GM23338 (cell line): Measurements from ENCODE around the gene PROS1. TPM values are rescaled to one million over a fixed set of nuclear protein-coding genes. Genes with fewer than 3 reads are reported as not detected.

Experiments used
- ATAC-seq: fragments of 200-7000 bp; cut with Tn5 transposase; 3 replicates; pipeline ENCODE4 v1.9.1; 2020
- DNase-seq: peaks from one replicate; pipeline ENCODE4 v3.0.0-alpha.2; 2015; ENCODE audit warnings: low spot score
- H2AFZ ChIP-seq: fragments of 200-600 bp; sonication (generic); 2 replicates; pipeline ENCODE4 v1.8.0; 2016; ENCODE audit warnings: antibody characterized with exemption, mild to moderate bottlenecking, moderate library complexity
- H3F3A ChIP-seq: fragments of 200-600 bp; sonication (generic); replicated peaks from 2 replicates; pipeline ENCODE4 v1.8.0; 2017; ENCODE audit warnings: antibody characterized with exemption, mixed run types, low read depth
- H3K27ac ChIP-seq: fragments of 200-600 bp; sonication (generic); 2 replicates; pipeline ENCODE4 v1.6.1; 2016; ENCODE audit warnings: low read depth
- H3K27me3 ChIP-seq: fragments of 200-600 bp; sonication (generic); 2 replicates; pipeline ENCODE4 v1.8.0; 2016; ENCODE audit warnings: mild to moderate bottlenecking, mixed run types, moderate library complexity; ENCODE audit not compliant: insufficient read depth
- H3K36me3 ChIP-seq: fragments of 200-600 bp; sonication (generic); 2 replicates; pipeline ENCODE4 v1.8.0; 2016; ENCODE audit warnings: mild to moderate bottlenecking; ENCODE audit not compliant: insufficient read depth
- H3K4me1 ChIP-seq: fragments of 200-600 bp; sonication (generic); 2 replicates; pipeline ENCODE4 v1.8.0; 2016; ENCODE audit warnings: mild to moderate bottlenecking, moderate library complexity; ENCODE audit not compliant: insufficient read depth
- H3K4me2 ChIP-seq: fragments of 200-600 bp; sonication (generic); 2 replicates; pipeline ENCODE4 v1.7.1; 2017; ENCODE audit warnings: mixed run types
- H3K4me3 ChIP-seq: fragments of 200-600 bp; sonication (generic); 2 replicates; pipeline ENCODE4 v1.6.1; 2016; ENCODE audit warnings: mixed run types
- H3K79me2 ChIP-seq: fragments of 200-600 bp; sonication (generic); replicated peaks from 2 replicates; pipeline ENCODE4 v1.8.0; 2017; ENCODE audit warnings: mild to moderate bottlenecking; ENCODE audit not compliant: insufficient read depth
- H3K9me2 ChIP-seq: fragments of 200-600 bp; sonication (generic); 2 replicates; pipeline ENCODE4 v1.8.0; 2017; ENCODE audit not compliant: insufficient read depth
- H4K20me1 ChIP-seq: fragments of 200-600 bp; sonication (generic); replicated peaks from 2 replicates; pipeline ENCODE4 v1.8.0; 2017; ENCODE audit warnings: mild to moderate bottlenecking; ENCODE audit not compliant: insufficient read depth
- H3K27ac Mint-ChIP-seq: 2 replicates; pipeline ENCODE4 v1.8.0; 2020; ENCODE audit warnings: inconsistent platforms, mild to moderate bottlenecking, moderate library complexity, mixed read lengths
- H3K27me3 Mint-ChIP-seq: 3 replicates; pipeline ENCODE4 v1.8.0; 2022; ENCODE audit warnings: low read depth, mild to moderate bottlenecking, moderate library complexity, mixed read lengths, inconsistent platforms; ENCODE audit not compliant: insufficient read depth, poor library complexity
- H3K36me3 Mint-ChIP-seq: 3 replicates; pipeline ENCODE4 v1.8.0; 2021; ENCODE audit warnings: low read depth, mild to moderate bottlenecking, inconsistent platforms, moderate library complexity, mixed read lengths
- H3K4me1 Mint-ChIP-seq: 3 replicates; pipeline ENCODE4 v1.8.0; 2020; ENCODE audit warnings: mild to moderate bottlenecking, inconsistent platforms, mixed read lengths
- H3K4me3 Mint-ChIP-seq: 3 replicates; pipeline ENCODE4 v1.8.0; 2021; ENCODE audit warnings: moderate library complexity, mild to moderate bottlenecking, inconsistent platforms, mixed read lengths
- H3K9me3 Mint-ChIP-seq: 3 replicates; pipeline ENCODE4 v1.8.0; 2020; ENCODE audit warnings: moderate library complexity, mild to moderate bottlenecking, inconsistent platforms, mixed read lengths
- EZH2 ChIP-seq: fragments of 200-600 bp; sonication (generic); IDR thresholded peaks from one replicate; pipeline ENCODE4 v1.8.0; 2017; ENCODE audit warnings: antibody characterized with exemption, mild to moderate bottlenecking, low read depth; ENCODE audit not compliant: unreplicated experiment
- EZH2phosphoT487 ChIP-seq: fragments of 200-600 bp; sonication (generic); IDR thresholded peaks from one replicate; pipeline ENCODE4 v1.8.1; 2018; ENCODE audit warnings: antibody characterized with exemption; ENCODE audit not compliant: unreplicated experiment
- JUNB ChIP-seq: IDR thresholded peaks from one replicate; pipeline ENCODE4 v1.6.1; 2016; ENCODE audit warnings: antibody characterized with exemption; ENCODE audit not compliant: unreplicated experiment
- NANOG ChIP-seq: IDR thresholded peaks from 2 replicates; pipeline ENCODE4 v1.6.1; 2016; ENCODE audit warnings: antibody characterized with exemption, borderline replicate concordance
- POLR2AphosphoS5 ChIP-seq: IDR thresholded peaks from 2 replicates; pipeline ENCODE4 v1.6.1; 2016; ENCODE audit warnings: antibody characterized with exemption, low read depth
- STAT1 ChIP-seq: IDR thresholded peaks from one replicate; pipeline ENCODE4 v1.6.1; 2016; ENCODE audit warnings: antibody characterized with exemption; ENCODE audit not compliant: unreplicated experiment
- ZNF114 ChIP-seq: fragments of 250-450 bp; sonication (Bioruptor Pico); IDR thresholded peaks from 2 replicates; pipeline ENCODE4 v1.5.0; 2020; ENCODE audit warnings: mild to moderate bottlenecking, moderate library complexity
- ZNF331 ChIP-seq: fragments of 250-450 bp; sonication (Bioruptor Pico); IDR thresholded peaks from 2 replicates; pipeline ENCODE4 v1.5.0; 2020; ENCODE audit warnings: low read depth, mild to moderate bottlenecking, moderate library complexity
- polyA plus RNA-seq: library from polyadenylated mRNA; unstranded; fragments of >200 nt; fragmentation: Nextera tagmentation; extraction: Ambion mirVana; gene quantifications from 2 replicates; pipeline ENCODE4 v1.2.1, GENCODE V29; 2016
- total RNA-seq: library from RNA; depleted of rRNA; stranded (reverse); fragments of >200 nt; shearing (Covaris generic); gene quantifications from 2 replicates; pipeline ENCODE4 v1.2.3, GENCODE V29; 2014
- TF ChIP-seq, protein P1 (sequence below), 2 experiments: fragments of 200-600 bp in 1 of 2; sonication (generic) in 1 of 2; conservative IDR thresholded peaks; 2 replicates each; pipeline versions ENCODE4 v1.5.1 to v1.6.1; 2016 to 2017; ENCODE audit warnings: antibody characterized with exemption in 2 of 2, low read depth in 2 of 2, mild to moderate bottlenecking in 2 of 2, moderate library complexity in 1 of 2
- TF ChIP-seq, protein P2 (sequence below): IDR thresholded peaks from 2 replicates; pipeline ENCODE4 v1.6.1; 2016; ENCODE audit warnings: antibody characterized with exemption
- TF ChIP-seq, protein P3 (sequence below): fragments of 250-450 bp; sonication (Bioruptor Pico); IDR thresholded peaks from 2 replicates; pipeline ENCODE4 v1.5.0; 2020; ENCODE audit warnings: mild to moderate bottlenecking, moderate library complexity

Gene PROS1
- total and polyA plus RNA-seq, 2 experiments from 2014 or later: 1.8 to 4.1 TPM

DNA sequence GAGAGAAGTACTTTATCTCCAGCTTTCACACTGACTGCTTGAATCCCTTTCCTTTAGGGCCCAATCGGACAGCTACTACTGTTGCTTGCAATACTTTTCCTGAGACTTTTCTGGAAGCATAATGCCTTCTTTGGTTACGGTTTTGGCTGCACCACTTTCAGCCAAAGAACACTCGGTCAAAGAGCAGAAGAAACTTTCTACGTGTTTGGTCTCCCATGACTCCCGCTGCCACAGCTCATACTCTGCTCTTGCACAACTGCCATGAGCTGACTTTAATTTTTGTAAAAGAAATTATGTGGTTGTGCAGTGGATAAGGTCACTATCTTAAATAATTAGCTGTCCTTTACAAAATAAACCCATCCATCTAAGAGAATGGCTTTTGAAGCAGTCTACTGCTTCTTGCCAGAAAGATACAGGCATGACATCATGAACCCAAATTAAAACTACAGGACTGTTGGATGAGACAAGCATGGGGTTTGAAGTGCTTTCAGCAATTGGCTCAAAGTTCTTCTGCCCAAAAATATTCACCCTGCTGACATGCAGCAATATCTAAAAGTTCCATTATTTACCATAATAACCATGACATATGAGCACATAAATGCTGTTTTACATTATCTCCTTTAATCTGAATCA, 42.0 kb downstream of the PROS1 start (continued):
- no peak for TF ChIP-seq STAT1
- no peak for TF ChIP-seq JUNB

DNA sequence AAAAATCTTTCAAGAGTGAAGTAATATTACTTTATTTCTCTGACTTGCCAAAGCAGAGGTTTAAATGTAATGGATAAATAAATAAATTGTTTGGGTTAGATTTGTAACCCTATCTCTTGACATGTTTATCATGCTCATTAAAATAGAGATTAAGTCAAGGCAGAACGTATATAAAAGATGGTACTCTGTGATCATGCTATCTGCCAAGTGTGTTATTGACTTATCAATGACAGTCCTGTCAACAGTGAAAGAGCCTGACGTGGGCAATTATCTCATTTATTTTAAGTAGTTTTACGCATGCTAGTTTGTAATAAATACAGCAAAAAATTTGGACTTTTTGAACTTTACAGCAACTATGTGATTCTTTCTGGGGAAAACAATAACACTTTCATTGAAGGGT, 43.7 kb downstream of the PROS1 start:
- H3K27me3 Mint-ChIP-seq: no peaks in the 10 kb centered on the region
- no peak for TF ChIP-seq NANOG
- TF ChIP-seq ZNF331 (CRISPR knock-in tag): no peak
- no peak for TF ChIP-seq STAT1
- TF ChIP-seq, protein P1, sequence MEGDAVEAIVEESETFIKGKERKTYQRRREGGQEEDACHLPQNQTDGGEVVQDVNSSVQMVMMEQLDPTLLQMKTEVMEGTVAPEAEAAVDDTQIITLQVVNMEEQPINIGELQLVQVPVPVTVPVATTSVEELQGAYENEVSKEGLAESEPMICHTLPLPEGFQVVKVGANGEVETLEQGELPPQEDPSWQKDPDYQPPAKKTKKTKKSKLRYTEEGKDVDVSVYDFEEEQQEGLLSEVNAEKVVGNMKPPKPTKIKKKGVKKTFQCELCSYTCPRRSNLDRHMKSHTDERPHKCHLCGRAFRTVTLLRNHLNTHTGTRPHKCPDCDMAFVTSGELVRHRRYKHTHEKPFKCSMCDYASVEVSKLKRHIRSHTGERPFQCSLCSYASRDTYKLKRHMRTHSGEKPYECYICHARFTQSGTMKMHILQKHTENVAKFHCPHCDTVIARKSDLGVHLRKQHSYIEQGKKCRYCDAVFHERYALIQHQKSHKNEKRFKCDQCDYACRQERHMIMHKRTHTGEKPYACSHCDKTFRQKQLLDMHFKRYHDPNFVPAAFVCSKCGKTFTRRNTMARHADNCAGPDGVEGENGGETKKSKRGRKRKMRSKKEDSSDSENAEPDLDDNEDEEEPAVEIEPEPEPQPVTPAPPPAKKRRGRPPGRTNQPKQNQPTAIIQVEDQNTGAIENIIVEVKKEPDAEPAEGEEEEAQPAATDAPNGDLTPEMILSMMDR (conservative IDR thresholded peaks at IDR 0.05; ENCODE audit: low read depth in 2 of 2): no peak
- TF ChIP-seq POLR2AphosphoS5: no peak
- TF ChIP-seq ZNF114 (CRISPR knock-in tag): no peak
- TF ChIP-seq, protein P2, sequence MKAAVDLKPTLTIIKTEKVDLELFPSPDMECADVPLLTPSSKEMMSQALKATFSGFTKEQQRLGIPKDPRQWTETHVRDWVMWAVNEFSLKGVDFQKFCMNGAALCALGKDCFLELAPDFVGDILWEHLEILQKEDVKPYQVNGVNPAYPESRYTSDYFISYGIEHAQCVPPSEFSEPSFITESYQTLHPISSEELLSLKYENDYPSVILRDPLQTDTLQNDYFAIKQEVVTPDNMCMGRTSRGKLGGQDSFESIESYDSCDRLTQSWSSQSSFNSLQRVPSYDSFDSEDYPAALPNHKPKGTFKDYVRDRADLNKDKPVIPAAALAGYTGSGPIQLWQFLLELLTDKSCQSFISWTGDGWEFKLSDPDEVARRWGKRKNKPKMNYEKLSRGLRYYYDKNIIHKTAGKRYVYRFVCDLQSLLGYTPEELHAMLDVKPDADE: no peak
- TF ChIP-seq EZH2phosphoT487: no peak
- no peak for TF ChIP-seq EZH2
- TF ChIP-seq, protein P3, sequence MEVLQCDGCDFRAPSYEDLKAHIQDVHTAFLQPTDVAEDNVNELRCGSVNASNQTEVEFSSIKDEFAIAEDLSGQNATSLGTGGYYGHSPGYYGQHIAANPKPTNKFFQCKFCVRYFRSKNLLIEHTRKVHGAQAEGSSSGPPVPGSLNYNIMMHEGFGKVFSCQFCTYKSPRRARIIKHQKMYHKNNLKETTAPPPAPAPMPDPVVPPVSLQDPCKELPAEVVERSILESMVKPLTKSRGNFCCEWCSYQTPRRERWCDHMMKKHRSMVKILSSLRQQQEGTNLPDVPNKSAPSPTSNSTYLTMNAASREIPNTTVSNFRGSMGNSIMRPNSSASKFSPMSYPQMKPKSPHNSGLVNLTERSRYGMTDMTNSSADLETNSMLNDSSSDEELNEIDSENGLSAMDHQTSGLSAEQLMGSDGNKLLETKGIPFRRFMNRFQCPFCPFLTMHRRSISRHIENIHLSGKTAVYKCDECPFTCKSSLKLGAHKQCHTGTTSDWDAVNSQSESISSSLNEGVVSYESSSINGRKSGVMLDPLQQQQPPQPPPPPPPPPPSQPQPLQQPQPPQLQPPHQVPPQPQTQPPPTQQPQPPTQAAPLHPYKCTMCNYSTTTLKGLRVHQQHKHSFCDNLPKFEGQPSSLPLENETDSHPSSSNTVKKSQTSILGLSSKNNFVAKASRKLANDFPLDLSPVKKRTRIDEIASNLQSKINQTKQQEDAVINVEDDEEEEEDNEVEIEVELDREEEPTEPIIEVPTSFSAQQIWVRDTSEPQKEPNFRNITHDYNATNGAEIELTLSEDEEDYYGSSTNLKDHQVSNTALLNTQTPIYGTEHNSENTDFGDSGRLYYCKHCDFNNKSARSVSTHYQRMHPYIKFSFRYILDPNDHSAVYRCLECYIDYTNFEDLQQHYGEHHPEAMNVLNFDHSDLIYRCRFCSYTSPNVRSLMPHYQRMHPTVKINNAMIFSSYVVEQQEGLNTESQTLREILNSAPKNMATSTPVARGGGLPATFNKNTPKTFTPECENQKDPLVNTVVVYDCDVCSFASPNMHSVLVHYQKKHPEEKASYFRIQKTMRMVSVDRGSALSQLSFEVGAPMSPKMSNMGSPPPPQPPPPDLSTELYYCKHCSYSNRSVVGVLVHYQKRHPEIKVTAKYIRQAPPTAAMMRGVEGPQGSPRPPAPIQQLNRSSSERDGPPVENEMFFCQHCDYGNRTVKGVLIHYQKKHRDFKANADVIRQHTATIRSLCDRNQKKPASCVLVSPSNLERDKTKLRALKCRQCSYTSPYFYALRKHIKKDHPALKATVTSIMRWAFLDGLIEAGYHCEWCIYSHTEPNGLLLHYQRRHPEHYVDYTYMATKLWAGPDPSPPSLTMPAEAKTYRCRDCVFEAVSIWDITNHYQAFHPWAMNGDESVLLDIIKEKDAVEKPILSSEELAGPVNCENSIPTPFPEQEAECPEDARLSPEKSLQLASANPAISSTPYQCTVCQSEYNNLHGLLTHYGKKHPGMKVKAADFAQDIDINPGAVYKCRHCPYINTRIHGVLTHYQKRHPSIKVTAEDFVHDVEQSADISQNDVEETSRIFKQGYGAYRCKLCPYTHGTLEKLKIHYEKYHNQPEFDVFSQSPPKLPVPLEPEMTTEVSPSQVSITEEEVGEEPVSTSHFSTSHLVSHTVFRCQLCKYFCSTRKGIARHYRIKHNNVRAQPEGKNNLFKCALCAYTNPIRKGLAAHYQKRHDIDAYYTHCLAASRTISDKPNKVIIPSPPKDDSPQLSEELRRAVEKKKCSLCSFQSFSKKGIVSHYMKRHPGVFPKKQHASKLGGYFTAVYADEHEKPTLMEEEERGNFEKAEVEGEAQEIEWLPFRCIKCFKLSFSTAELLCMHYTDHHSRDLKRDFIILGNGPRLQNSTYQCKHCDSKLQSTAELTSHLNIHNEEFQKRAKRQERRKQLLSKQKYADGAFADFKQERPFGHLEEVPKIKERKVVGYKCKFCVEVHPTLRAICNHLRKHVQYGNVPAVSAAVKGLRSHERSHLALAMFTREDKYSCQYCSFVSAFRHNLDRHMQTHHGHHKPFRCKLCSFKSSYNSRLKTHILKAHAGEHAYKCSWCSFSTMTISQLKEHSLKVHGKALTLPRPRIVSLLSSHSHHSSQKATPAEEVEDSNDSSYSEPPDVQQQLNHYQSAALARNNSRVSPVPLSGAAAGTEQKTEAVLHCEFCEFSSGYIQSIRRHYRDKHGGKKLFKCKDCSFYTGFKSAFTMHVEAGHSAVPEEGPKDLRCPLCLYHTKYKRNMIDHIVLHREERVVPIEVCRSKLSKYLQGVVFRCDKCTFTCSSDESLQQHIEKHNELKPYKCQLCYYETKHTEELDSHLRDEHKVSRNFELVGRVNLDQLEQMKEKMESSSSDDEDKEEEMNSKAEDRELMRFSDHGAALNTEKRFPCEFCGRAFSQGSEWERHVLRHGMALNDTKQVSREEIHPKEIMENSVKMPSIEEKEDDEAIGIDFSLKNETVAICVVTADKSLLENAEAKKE (CRISPR knock-in tag): no peak
- no peaks in the 10 kb centered on the region for H3K36me3 ChIP-seq
- H4K20me1 ChIP-seq: no peaks in the 10 kb centered on the region
- no peaks in the 10 kb centered on the region for H3F3A ChIP-seq
- H3K4me1 ChIP-seq: no peaks in the 10 kb centered on the region
- ATAC-seq (no peak), DNase-seq (no peak)
- H3K4me2 ChIP-seq: no peak overlapping the region
- no peak overlapping the region for H2AFZ ChIP-seq
- no peak overlapping the region for H3K4me3 Mint-ChIP-seq
- peaks cover 23% of the 10 kb centered on the region; the same call in 2 of the 3 replicates for H3K36me3 Mint-ChIP-seq
- H3K79me2 ChIP-seq: no peaks in the 10 kb centered on the region
- H3K4me1 Mint-ChIP-seq: no peaks in the 10 kb centered on the region
- H3K27ac ChIP-seq: no peak overlapping the region
- no peak overlapping the region for H3K4me3 ChIP-seq
- H3K9me2 ChIP-seq: no peaks in the 10 kb centered on the region
- H3K27ac Mint-ChIP-seq: no peak overlapping the region
- H3K27me3 ChIP-seq: no peaks in the 10 kb centered on the region
- peaks cover 92% of the 10 kb centered on the region for H3K9me3 Mint-ChIP-seq
